Measurements from ENCODE around the gene ATF7IP2.
"Not testable (repeated sequence)": the region's sequence is repeated elsewhere in the genome, so short reads cannot be mapped to it uniquely, and the experiment has no call there.

ATF7IP2 gene

DNA sequence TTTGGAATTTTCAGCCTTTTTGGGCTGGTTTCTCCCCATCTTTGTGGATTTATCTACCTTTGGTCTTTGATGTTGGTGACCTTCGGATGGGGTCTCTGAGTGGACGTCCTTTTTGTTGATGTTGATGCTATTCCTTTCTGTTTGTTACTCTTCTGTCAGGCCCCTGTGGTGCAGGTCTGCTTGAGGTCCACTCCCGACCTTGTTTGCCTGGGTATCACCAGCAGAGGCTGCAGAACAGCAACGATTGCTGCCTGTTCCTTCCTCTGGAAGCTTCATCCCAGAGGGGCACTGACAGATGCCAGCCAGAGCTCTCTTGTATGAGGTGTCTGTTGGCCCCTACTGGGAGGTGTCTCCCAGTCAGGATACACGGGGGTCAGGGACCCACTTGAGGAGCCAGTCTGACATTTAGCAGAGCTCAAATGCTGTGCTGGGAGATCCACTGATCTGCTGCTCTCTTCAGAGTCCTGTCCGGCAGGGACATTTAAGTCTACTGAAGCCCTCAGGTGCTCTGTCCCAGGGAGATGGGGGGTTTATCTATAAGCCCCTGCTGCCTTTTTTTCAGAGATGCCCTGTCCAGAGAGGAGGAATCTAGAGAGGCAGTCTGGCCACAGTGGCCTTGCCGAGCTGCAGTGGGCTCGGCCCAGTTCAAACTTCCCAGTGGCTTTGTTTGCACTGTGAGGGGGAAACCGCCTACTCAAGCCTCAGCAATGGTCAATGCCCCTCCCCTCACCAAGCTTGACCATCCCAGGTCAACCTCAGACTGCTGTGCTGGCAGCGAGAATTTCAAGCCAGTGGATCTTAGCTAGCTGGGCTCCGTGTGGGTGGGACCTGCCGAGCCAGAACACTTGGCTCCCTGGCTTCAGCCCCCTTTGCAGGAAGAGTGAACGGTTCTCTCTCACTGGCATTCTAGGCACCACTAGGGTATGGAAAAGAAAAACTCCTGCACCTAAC is 66.6 kb downstream of the ATF7IP2 start:
- not testable (repeated sequence) for DNase-seq (ENCODE audit: low read depth in 2 of 2)

DNA sequence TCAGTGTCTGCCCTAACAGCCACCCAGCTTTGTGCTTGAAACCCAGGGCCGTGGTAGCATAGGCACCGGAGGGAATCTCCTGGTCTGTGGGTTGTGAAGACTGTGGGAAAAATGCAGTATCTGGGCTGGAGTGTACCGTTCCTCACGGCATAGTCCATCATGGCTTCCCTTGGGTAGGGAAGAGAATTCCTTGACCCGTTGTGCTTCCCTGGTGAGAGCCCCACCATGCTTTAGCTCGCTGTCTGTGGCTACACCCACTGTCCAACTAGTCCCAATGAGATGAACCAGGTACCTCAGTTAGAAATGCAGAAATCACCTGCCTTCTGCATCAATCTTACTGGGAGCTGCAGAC is 67.3 kb downstream of the ATF7IP2 start:
- no peak for DNase-seq (ENCODE audit: low read depth in 2 of 2)

DNA sequence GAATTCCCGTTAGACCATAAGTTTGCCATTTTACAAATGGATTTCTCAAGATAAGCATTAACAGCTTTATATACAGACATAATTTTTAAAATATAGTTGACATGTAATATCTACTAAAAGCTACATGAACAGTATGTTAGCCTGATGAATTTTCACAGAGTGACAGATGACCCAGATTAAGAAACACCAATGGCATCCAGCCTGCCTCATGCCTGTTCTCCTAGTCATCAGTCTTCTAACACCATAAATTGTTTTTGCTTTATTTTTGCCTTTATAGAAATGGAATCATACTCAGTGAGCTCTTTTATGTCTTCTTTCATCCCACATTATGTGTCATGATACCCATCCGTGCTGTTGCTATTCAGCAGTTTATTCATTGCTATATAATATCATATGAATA is 80.0 kb downstream of the ATF7IP2 start:
- DNase-seq (ENCODE audit: low read depth in 2 of 2), result no peak

DNA sequence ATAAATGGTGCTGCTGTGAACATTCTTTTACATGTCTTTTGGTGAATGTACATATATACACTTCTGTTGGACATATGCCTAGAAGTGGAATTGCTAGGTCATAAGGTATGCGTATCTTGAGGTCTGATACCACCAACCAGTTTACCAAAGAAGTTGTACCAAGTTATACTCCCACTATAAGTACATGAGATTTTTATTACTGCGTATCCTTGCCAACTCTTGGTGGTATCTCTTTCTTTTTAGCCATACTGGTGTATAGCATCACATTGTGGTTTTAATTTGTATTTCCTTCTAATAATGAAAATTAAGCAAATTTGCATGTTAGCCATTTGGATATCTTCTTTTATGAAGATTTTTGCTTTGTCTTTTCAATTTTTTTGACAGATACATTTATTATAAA is 80.5 kb downstream of the ATF7IP2 start:
- no peak for DNase-seq (ENCODE audit: low read depth in 2 of 2)

DNA sequence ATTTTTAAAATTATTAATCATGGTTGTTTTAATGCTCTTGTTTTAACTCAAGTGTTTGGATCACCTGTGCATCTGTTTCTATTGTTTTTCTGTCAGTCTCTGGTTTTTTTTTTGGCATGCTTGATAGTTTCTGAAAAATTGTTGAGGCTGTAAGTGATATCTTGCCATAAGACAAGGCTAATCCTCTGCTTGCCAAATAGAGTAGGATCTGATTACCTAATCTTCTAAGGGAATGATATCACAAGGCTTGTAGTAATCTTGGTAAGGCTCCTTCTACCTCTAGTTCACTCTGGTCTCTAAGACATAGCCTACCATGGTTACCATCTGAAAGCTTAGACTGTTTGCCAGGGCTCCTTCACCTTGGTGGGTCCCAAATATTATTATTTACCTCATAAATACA is 81.0 kb downstream of the ATF7IP2 start:
- no peak for DNase-seq (ENCODE audit: low read depth in 2 of 2)

DNA sequence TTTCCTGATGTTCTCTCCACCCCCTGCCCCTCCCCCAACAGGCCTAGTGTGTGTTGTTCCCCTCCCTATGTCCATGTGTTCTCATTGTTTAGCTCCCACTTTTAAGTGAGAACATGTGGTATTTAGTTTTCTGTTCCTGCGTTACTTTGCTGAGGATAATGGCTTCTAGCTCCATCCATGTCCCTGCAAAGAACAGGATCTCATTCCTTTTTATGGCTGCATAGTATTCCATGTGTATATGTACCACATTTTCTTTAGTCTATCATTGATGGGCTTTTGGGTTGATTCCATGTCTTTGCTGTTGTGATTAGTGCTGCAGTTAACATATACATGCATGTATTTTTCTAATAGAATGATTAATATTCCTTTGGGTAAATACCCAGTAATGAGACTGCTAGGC is 90.8 kb downstream of the ATF7IP2 start:
- DNase-seq (ENCODE audit: low read depth in 2 of 2), result not testable (repeated sequence)

DNA sequence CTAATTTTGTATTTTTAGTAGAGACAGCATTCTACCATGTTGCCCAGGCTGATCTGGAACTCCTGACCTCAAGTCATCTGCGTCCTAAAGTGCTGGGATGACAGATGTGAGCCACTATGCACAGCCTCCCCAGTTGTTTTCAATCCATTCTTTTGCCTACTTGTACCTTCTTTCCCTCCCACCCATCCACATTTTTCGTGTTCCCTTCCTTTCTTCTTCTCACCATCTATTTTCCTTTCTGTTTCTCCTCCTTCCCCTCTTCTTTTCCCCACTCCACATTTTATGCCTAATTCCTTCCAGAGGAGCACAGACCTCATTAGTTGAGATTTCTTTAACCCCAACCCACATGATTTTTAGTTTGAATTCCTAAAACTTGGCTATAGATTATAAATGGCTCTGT is 94.3 kb downstream of the ATF7IP2 start:
- no peak for DNase-seq (ENCODE audit: low read depth in 2 of 2)

DNA sequence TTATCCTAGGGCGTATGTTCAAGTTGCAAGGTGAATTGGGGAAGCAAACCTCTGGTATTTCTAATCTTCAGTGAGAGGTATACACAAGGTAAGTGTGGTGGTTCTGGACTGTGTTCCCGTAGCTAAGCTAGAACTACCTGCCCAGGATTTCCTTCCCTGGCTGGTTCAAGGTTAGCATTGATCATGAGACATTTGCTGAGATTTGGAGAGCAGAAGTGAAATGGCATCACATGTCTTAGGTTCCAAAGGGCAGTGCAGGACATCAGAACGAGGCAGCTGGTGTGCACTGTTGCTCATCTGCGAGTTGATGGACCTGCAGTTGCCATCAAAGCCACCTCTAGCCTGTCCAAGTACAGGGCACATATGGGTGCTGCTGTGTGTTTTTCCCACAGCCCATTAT is 99.3 kb downstream of the ATF7IP2 start:
- DNase-seq (ENCODE audit: low read depth in 2 of 2), result no peak

DNA sequence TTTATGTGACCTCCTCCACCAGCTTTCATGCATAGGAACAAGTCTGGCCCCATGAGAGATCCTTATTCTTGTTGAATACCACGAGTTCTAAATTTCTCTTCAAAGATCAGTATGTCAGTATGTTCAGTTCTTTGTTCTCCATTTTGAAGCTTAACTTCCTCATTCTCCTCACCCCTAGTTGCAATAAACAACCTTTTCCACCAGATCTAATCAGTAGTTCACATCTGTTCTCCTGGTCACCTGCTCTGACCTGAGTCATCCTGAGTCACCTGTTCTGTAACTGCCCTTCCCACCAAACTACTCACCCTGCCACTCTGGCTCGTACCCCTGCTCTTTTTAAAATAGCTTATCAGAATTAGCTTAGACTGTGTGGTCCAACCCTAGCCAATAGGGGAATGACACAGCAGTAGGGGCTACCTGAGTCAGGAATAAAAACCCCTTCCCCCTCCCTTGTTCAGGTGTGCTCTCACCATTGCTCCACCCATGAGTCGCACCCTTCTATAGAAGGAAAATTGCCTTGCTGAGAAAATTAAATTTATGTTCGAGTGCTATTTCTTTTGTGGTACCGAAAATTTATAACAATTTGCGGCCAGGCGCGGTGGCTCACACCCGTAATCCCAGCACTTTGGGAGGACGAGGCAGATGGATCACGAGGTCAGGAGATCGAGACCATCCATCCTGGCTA is 100.0 kb downstream of the ATF7IP2 start:
- DNase-seq (ENCODE audit: low read depth in 2 of 2), result no peak

DNA sequence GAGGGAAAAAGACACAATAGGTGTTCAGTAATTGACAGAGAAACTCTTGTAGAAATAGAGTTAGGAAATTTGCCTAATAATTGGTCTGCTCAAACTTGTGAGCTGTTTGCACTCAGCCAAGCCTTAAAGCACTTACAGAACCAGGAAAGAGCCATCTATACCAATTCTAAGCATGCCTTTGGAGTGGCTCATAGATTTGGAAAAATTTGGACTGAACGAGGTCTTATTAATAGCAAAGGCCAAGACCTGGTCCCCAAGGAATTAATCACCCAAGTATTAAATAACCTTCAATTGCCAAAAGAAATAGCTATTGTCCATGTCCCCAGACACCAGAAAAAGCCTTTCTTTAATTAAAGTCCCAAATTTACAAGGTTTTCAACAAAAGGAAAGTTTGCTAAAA is 104.3 kb downstream of the ATF7IP2 start:
- DNase-seq (ENCODE audit: low read depth in 2 of 2), result no peak

DNA sequence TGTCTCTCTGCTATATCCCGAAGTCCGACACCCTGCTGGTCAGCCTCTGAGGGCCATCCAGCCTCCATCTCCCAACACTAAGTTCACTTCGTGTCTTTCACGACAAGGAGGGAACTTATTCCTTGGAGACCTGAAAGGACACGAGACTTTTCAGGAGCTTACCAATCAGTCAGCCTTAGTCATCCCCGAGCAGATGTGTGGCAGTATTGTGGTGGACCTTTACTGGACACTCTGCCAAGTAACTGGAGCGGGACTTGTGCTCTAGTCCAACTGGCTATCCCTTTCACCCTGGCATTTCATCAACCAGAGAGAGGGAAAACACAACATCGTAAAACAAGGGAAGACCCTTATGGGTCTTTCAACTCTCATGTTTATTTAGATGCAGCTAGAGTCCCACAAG is 107.4 kb downstream of the ATF7IP2 start:
- DNase-seq (ENCODE audit: low read depth in 2 of 2), result no peak

DNA sequence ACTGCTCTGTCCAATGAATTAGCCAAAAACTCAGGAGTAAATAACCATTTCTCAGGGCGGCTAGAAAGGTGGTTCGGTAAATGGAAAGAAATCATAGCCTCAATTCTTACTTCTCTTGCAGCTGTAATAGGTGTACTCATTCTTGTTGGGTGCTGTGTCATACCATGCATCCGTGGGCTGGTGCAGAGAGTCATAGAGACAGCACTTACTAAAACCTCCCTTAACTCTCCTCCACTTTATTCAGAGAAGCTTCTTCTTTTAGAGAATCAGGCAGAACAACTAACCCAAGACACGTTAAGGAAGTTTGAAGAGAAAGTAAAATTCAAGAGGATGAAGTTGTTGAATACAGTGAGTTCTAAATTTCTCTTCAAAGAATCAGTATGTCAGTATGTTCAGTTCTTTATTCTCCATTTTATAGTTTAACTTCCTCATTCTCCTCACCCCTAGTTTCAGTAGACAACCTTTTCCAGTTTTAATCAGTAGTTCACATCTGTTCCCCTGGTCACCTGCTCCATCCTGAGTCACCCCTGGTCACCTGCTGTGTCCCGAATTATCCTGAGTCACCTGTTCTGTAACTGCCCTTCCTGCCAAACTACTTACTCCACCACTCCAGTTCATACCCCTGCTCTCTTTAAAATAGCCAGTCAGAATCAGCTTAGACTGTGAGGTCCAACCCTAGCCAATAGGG is 108.6 kb downstream of the ATF7IP2 start:
- no peak for DNase-seq (ENCODE audit: low read depth in 2 of 2)

DNA sequence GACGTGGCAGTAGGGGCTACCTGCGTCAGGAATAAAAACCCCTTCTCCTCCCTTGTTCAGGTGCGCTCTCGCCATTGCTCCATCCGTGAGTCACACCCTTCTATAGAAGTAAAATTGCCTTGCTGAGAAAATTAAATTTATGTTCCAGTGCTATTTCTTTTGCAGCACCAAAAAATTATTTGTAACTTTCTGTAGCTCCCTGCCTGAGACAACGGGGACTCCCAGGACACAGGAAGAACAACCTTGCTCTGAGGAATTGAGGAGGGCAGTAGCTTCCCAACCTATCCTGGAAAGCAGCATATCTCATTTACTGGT is 109.1 kb downstream of the ATF7IP2 start:
- no peak for DNase-seq (ENCODE audit: low read depth in 2 of 2)

DNA sequence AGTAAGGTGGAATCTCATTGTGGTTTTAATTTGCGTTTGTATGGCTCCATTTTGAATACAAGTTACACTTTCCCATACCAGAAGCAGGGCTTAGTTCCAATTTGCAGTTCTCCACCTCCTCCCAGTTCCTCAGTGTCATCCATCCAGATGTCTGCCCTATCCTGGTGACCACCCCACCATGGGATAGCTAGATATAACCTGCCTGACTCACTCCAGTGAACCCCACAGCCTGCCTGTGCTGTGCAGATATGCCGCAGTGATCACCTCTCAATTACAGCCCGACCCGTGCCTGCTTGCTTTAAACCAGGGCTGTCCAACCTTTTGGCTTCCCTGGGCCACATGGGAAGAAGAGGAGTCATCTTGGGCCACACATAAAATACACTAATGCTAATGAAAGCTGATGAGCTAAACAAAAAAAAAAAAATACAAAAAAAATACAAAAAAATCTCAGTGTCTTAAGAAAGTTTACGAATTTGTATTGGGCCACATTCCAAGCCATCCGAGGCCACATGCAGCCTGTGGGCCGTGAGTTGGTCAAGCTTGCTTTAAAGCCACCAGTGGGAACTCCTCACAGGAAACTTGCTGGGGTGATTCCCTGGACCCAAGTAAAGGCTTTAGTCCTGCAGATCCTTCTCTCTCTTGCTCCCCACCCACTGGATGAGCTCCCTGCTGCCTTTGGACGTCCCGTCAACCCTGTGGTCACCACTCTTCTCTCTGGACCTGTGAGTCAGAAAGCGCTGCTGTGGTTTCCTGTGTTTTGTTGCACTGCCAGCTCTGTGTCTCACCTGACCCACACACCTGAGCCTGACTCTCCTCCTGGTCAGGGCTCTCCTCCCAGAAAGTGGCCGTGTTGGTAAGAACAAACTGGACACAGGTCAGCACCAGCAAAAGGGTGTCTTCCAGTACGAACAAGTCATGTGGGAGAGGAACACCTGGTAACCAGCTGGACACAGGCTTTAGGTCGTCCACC is 111.6 kb downstream of the ATF7IP2 start:
- no peak for DNase-seq (ENCODE audit: low read depth in 2 of 2)

DNA sequence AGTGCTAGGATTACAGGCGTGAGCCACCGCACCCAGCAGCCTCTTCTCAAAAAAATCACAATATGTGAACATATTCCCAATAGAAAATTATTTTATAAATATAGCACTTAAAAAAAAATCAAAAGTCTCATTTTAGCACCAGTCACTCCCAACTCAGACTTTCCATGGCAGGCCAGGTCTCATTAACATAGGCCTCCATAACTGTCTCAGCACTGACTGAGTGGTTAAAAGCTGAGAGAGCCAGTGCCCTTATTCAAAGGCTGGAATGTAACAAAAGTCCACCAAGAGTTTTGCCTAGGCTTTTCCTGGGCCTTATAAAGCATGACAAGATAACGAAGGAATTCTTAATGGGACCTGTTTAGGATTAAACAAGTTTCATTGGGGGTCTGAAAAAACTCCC is 114.7 kb downstream of the ATF7IP2 start:
- DNase-seq (ENCODE audit: low read depth in 2 of 2), result no peak

DNA sequence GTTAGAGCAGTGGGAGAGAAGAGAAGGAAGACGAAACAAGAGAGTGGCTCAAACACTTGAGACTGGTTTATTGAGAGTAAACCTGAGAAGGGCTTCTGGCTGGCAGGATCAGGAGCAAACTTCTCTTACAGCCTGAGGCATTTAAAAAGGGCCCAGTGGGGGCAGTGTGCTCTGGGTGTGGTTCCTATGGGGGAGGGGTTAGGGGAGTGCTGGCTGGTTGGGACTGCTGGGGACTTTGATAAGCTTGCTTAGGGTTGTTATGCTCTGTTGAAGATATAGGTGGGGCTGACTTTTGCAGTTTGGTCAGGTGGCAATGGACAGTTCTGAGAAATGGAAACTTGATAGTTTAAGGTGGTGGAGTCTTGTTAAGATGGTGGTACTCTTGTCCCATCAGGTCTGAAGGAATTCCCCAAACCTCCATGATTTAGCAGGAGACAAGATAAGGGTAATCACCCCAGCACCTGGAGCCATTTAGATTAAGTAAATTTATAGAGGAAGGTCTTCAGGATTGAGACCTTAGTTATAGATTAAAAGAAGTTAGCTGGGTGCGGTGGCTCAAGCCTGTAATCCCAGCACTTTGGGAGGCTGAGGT is 115.3 kb downstream of the ATF7IP2 start:
- no peak for DNase-seq (ENCODE audit: low read depth in 2 of 2)

DNA sequence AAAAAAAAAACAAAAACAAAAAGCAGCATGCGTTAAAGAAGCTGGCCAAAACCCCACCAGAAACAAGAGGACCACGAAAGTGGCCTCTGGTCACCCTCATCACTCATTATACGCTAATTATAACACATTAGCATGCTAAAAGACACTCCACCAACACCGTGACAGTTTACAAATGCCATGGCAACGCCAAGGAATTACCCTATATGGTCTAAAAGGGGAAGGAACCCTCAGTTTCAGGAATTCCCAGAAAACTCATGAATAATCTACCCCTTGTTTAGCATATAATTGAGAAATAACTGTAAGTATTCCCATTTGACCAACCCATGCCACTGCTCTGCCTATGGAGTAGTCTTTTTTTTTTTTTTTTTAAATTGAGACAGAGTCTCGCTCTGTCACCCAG is 116.9 kb downstream of the ATF7IP2 start:
- DNase-seq (ENCODE audit: low read depth in 2 of 2), result no peak

DNA sequence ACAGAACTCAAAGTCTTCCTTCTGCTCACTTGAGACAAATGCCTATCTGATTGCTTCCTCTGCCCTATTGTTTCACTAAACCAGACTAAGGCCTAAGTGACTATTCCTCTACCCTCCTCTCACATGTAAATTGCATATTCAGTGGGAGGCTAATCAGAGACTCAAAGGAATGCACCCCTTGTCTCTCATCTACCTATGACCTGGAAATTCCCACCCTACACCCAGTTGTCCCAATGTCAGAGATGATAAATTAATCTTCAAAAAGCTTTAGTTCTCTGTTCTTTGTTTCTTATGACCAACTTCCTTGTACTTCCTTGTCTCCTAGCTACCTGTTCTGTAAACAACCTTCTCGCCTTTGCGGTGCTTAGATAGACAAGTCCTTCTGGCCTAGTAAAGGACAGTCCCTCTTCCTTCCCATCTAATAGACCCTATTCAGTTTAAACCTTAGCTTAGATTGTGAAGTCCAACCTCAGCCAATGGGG is 118.6 kb downstream of the ATF7IP2 start:
- no peak for DNase-seq (ENCODE audit: low read depth in 2 of 2)

DNA sequence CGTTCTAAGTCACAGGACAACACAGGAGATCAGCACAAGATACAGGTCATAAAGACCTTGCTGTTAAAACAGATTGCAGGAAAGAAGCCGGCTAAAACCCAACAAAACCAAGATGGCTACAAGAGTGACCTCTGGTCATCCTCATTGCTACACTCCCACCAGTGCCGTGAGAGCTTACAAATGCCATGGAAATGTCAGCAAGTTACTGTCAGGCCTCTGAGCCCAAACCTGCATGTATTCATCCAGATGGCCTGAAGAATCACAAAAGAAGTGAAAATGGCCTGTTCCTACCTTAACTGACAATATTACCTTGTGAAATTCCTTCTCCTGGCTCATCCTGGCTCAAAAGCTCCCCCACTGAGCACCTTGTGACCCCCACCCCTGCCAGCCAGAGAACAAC is 119.4 kb downstream of the ATF7IP2 start:
- not testable (repeated sequence) for DNase-seq (ENCODE audit: low read depth in 2 of 2)

DNA sequence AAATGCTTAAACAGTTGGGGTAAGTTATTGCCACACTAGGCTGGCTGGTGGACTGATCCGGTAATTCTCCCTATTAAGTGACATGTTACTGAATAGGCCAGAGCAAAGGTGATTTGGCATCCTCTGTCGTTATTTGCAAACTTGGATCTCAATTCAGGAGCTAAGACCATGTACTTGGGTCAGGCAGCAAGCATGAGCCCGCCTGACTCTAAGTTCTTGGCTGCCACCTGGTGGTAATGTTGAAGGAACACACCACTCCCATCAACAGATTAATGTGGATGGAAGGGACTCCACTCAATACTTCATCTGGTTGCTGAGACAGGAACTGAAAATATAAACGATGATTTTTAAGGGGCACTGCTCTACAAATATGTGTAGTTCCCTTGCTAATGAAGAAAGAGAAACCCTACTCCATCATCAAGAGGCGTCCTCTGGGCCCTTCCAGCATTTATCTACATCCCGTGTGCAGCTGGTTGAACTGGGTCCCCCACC is 123.7 kb downstream of the ATF7IP2 start:
- peak; percentile 20 to 21 for DNase-seq (ENCODE audit: low read depth in 2 of 2)

DNA sequence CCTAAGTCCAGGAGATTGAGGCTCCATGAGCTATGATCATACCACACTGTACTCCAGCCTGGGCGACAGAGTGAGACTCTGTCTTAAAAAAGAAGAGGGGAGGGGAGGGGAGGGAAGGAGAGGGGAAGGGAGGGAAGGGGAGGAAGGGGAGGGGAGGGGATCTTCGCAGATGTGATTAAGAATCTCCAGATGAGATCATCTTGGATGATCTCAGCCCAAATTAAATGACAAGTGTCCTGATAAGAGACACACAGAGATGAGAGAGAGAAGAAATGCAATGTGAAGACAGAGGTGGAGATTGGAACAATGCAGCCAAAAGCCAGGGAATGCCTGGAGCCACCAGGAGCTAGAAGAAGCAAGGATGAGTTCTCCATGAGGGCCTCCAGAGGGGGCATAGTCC is 124.4 kb downstream of the ATF7IP2 start:
- no peak for DNase-seq (ENCODE audit: low read depth in 2 of 2)

All from stimulated activated CD4-positive, alpha-beta T cell treated with anti-CD3 and anti-CD28 coated beads, Interleukin-1b, Interleukin-23, amount 100 ng/mL, for 1 hour (primary cell).